HEK293 (cell line): ENCODE data around the gene THRAP3.
A peak's percentile ranks its signal among the peaks of the same experiment; 100 is the strongest.

Experiments used
- CTCF ChIA-PET: fragments of 350-600 bp; formaldehyde crosslinking; extraction: SDS; loops from one replicate; lab custom pipeline; 2021; ENCODE audit warnings: antibody characterized with exemption; lab: Yijun Ruan, JAX
- POLR2A ChIA-PET: fragments of 300-600 bp; formaldehyde crosslinking; extraction: SDS; loops from one replicate; lab custom pipeline; 2020; ENCODE audit warnings: antibody characterized with exemption, inconsistent platforms; lab: Yijun Ruan, JAX
- H3K27ac ChIP-seq: fragments of 200-500 bp; sonication (Bioruptor generic); 2 replicates; pipeline ENCODE4 v1.5.1; 2014; ENCODE audit warnings: low read depth, low read length, control low read depth, inconsistent platforms; ENCODE audit errors: extremely low read depth
- H3K36me3 ChIP-seq, 2 experiments: fragments of 200-500 bp in 1 of 2; sonication (Bioruptor generic) in 1 of 2; 1 replicate in 1 of 2; 2 replicates in 1 of 2; pipeline ENCODE4 v1.5.1; 2014 to 2017; ENCODE audit warnings: inconsistent platforms in 2 of 2, low read length in 2 of 2; ENCODE audit not compliant: control insufficient read depth in 2 of 2, insufficient read depth in 1 of 2
- H3K4me1 ChIP-seq: fragments of 200-500 bp; sonication (Bioruptor generic); 2 replicates; pipeline ENCODE4 v1.5.1; 2014; ENCODE audit warnings: mild to moderate bottlenecking, low read length, inconsistent platforms; ENCODE audit not compliant: control insufficient read depth, insufficient read depth
- H3K4me3 ChIP-seq: 2 replicates; pipeline ENCODE4 v1.5.1; 2011; ENCODE audit warnings: low read depth, mild to moderate bottlenecking, control low read depth, low read length, moderate library complexity
- H3K9me3 ChIP-seq: fragments of 200-500 bp; sonication (Bioruptor generic); 2 replicates; pipeline ENCODE4 v1.5.1; 2014; ENCODE audit warnings: low read depth, low read length, inconsistent platforms; ENCODE audit not compliant: control insufficient read depth, insufficient read depth
- KLF1 ChIP-seq: fragments of 450-650 bp; formaldehyde crosslinking; IDR thresholded peaks from 2 replicates; pipeline ENCODE4 v1.5.1; 2016; ENCODE audit warnings: missing biosample characterization, missing genetic modification characterization
- KLF17 ChIP-seq: fragments of 450-650 bp; formaldehyde crosslinking; IDR thresholded peaks from 2 replicates; pipeline ENCODE4 v1.5.1; 2016; ENCODE audit warnings: missing biosample characterization, missing genetic modification characterization
- SETDB1 ChIP-seq: IDR thresholded peaks from one replicate; pipeline ENCODE4 v1.6.1; 2017; ENCODE audit warnings: mild to moderate bottlenecking, low read length, moderate library complexity, mixed read lengths; ENCODE audit not compliant: insufficient read length
- TRIM28 ChIP-seq: IDR thresholded peaks from 2 replicates; pipeline ENCODE4 v1.6.1; 2011; ENCODE audit warnings: low read length, control low read depth, borderline replicate concordance
- YY2 ChIP-seq: fragments of 450-650 bp; formaldehyde crosslinking; IDR thresholded peaks from 2 replicates; pipeline ENCODE4 v1.5.1; 2016; ENCODE audit warnings: missing biosample characterization, missing genetic modification characterization
- ZBTB11 ChIP-seq: fragments of 450-650 bp; formaldehyde crosslinking; conservative IDR thresholded peaks from 2 replicates; pipeline ENCODE4 v1.5.1; 2016; ENCODE audit warnings: low read depth, missing biosample characterization, missing genetic modification characterization
- ZBTB20 ChIP-seq: fragments of 450-650 bp; formaldehyde crosslinking; IDR thresholded peaks from 2 replicates; pipeline ENCODE4 v1.5.1; 2016; ENCODE audit warnings: missing biosample characterization, missing genetic modification characterization
- ZBTB21 ChIP-seq: fragments of 450-650 bp; formaldehyde crosslinking; IDR thresholded peaks from 2 replicates; pipeline ENCODE4 v1.5.1; 2017; ENCODE audit warnings: missing biosample characterization, missing genetic modification characterization
- ZBTB26 ChIP-seq: fragments of 450-650 bp; formaldehyde crosslinking; optimal IDR thresholded peaks from 2 replicates; pipeline ENCODE3; 2016; ENCODE audit warnings: missing biosample characterization, mild to moderate bottlenecking, missing genetic modification characterization
- ZFP69B ChIP-seq: fragments of 450-650 bp; formaldehyde crosslinking; IDR thresholded peaks from 2 replicates; pipeline ENCODE4 v1.5.1; 2016; ENCODE audit warnings: missing biosample characterization, missing genetic modification characterization
- ZNF2 ChIP-seq: fragments of 450-650 bp; formaldehyde crosslinking; IDR thresholded peaks from 2 replicates; pipeline ENCODE4 v1.5.1; 2016; ENCODE audit warnings: missing biosample characterization, missing genetic modification characterization
- ZNF248 ChIP-seq: fragments of 450-650 bp; formaldehyde crosslinking; IDR thresholded peaks from 2 replicates; pipeline ENCODE4 v1.5.1; 2017; ENCODE audit warnings: missing biosample characterization, missing genetic modification characterization
- ZNF26 ChIP-seq: fragments of 450-650 bp; formaldehyde crosslinking; IDR thresholded peaks from 2 replicates; pipeline ENCODE4 v1.5.1; 2016; ENCODE audit warnings: missing biosample characterization, missing genetic modification characterization
- ZNF280C ChIP-seq: fragments of 450-650 bp; formaldehyde crosslinking; IDR thresholded peaks from 2 replicates; pipeline ENCODE4 v1.5.1; 2016; ENCODE audit warnings: missing biosample characterization, missing genetic modification characterization
- ZNF341 ChIP-seq: fragments of 450-650 bp; formaldehyde crosslinking; IDR thresholded peaks from 2 replicates; pipeline ENCODE4; 2016; ENCODE audit warnings: low read depth, missing biosample characterization, missing genetic modification characterization
- ZNF37A ChIP-seq: fragments of 450-650 bp; IDR thresholded peaks from 2 replicates; pipeline ENCODE4 v1.5.1; 2018; ENCODE audit warnings: missing biosample characterization, missing genetic modification characterization
- ZNF510 ChIP-seq: fragments of 450-650 bp; formaldehyde crosslinking; IDR thresholded peaks from 2 replicates; pipeline ENCODE4 v1.5.1; 2018; ENCODE audit warnings: mild to moderate bottlenecking, missing genetic modification characterization, missing biosample characterization; ENCODE audit not compliant: insufficient replicate concordance
- ZNF530 ChIP-seq: fragments of 450-650 bp; formaldehyde crosslinking; IDR thresholded peaks from 2 replicates; pipeline ENCODE4 v1.5.1; 2016; ENCODE audit warnings: low read depth, missing biosample characterization, missing genetic modification characterization
- ZNF548 ChIP-seq: fragments of 450-650 bp; formaldehyde crosslinking; IDR thresholded peaks from 2 replicates; pipeline ENCODE4 v1.5.1; 2016; ENCODE audit warnings: missing biosample characterization, missing genetic modification characterization
- ZNF549 ChIP-seq: fragments of 450-650 bp; IDR thresholded peaks from 2 replicates; pipeline ENCODE4 v1.5.1; 2018; ENCODE audit warnings: missing biosample characterization, missing genetic modification characterization, mild to moderate bottlenecking, inconsistent platforms, moderate library complexity
- ZNF621 ChIP-seq: fragments of 450-650 bp; formaldehyde crosslinking; IDR thresholded peaks from 2 replicates; pipeline ENCODE4 v1.5.1; 2017; ENCODE audit warnings: missing biosample characterization, missing genetic modification characterization
- ZNF645 ChIP-seq: fragments of 450-650 bp; formaldehyde crosslinking; IDR thresholded peaks from 2 replicates; pipeline ENCODE4; 2016; ENCODE audit warnings: missing biosample characterization, missing genetic modification characterization
- ZNF654 ChIP-seq: fragments of 450-650 bp; formaldehyde crosslinking; IDR thresholded peaks from 2 replicates; pipeline ENCODE4 v1.5.1; 2016; ENCODE audit warnings: low read depth, missing biosample characterization, missing genetic modification characterization
- ZNF660 ChIP-seq: fragments of 450-650 bp; IDR thresholded peaks from 2 replicates; pipeline ENCODE4 v1.5.1; 2018; ENCODE audit warnings: missing biosample characterization, mild to moderate bottlenecking, missing genetic modification characterization
- ZNF704 ChIP-seq: fragments of 450-650 bp; formaldehyde crosslinking; IDR thresholded peaks from 2 replicates; pipeline ENCODE4 v1.5.1; 2016; ENCODE audit warnings: missing biosample characterization, missing genetic modification characterization
- ZNF707 ChIP-seq: fragments of 450-650 bp; formaldehyde crosslinking; IDR thresholded peaks from 2 replicates; pipeline ENCODE4 v1.5.1; 2016; ENCODE audit warnings: missing biosample characterization, missing genetic modification characterization

The THRAP3 gene

GRCh38 chr1:36223996-36224536, at the start of gene THRAP3:
Gene THRAP3, plus strand, starts transcription at chr1:36224443. Its CDS starts 58,121 bp downstream, at chr1:36282564.
- Histone ChIP-seq H3K4me1 (no peaks in the 10 kb centered on the region), H3K27ac (peak within 1 kb of the TSS; percentile 76), H3K4me3 (peak within 1 kb of the TSS; percentile 98), H3K36me3 (peaks cover 11 to 29% of the 10 kb centered on the region in 2 experiments; a peak in 2 of 3 replicates), H3K9me3 (no peaks in the 10 kb centered on the region)
- ChIA-PET CTCF (interaction anchor here (1.0 to 2.6 kb wide), 10 partner anchors 10 to 195 kb away, joined by 3 to 24 read pairs (median 4); partner anchors contain the start of gene TRAPPC3), POLR2A (interaction anchor here (0.7 to 2.2 kb wide), 14 partner anchors 10 to 164 kb away, joined by 3 to 24 read pairs (median 4); partner anchors contain the start of gene TRAPPC3)
- TF ChIP-seq ZNF341 (peak; percentile 95), KLF17 (tag by site-specific recombination) (peak; percentile 75; the same call in 1 of the 2 replicates), ZFP69B (tag by site-specific recombination) (0 out of 2 replicates have a peak, but pooled peaks have one; percentile 15), TRIM28 (peak; percentile 42; the same call in 1 of the 2 replicates), SETDB1 (no peak), ZNF280C (tag by site-specific recombination) (no peak), ZNF549 (tag by site-specific recombination) (no peak), ZBTB26 (peak; percentile 100), ZNF548 (tag by site-specific recombination) (no peak), ZNF510 (tag by site-specific recombination) (no peak), ZNF645 (no peak), ZNF707 (tag by site-specific recombination) (no peak), ZNF654 (tag by site-specific recombination) (no peak), ZNF37A (no peak), YY2 (tag by site-specific recombination) (peak; percentile 70; the same call in 1 of the 2 replicates), ZBTB21 (tag by site-specific recombination) (peak; percentile 95), ZNF621 (tag by site-specific recombination) (no peak), ZBTB11 (tag by site-specific recombination) (peak; percentile 95), ZNF660 (tag by site-specific recombination) (no peak; the same call in 1 of the 2 replicates), KLF1 (tag by site-specific recombination) (peak; percentile 94), ZNF530 (tag by site-specific recombination) (no peak), ZNF704 (tag by site-specific recombination) (no peak), ZNF2 (tag by site-specific recombination) (no peak), ZBTB20 (no peak; the same call in 1 of the 2 replicates), ZNF248 (tag by site-specific recombination) (no peak), ZNF26 (tag by site-specific recombination) (no peak)
